Fibroblast of skin of right biceps (primary cell): ENCODE measurements around the gene SC5D.

Source experiments
- DNase-seq: peaks from one replicate; pipeline ENCODE4 v3.0.0-alpha.2; 2013

SC5D gene

GRCh38 chr11:121293288-121293594 lies 670 bp downstream of the SC5D start:
- DNase-seq: no peak

- DNase-seq: no peak
These were observed 2.9 kb downstream of the SC5D start for GRCh38 chr11:121295246-121296029.

- DNase-seq: no peak
These were observed 5.3 kb downstream of the SC5D start for GRCh38 chr11:121297872-121298271.

GRCh38 chr11:121298774-121299173 lies 6.2 kb downstream of the SC5D start:
- no peak for DNase-seq

GRCh38 chr11:121299417-121299816 lies 6.8 kb downstream of the SC5D start:
- no peak for DNase-seq

GRCh38 chr11:121300313-121300971 lies 7.9 kb downstream of the SC5D start:
- DNase-seq: no peak

- no peak for DNase-seq
These were observed 8.6 kb downstream of the SC5D start for GRCh38 chr11:121300972-121301699.

- no peak for DNase-seq
These were observed 12.2 kb downstream of the SC5D start for GRCh38 chr11:121304759-121305158.

GRCh38 chr11:121308816-121309215 lies 16.2 kb downstream of the SC5D start:
- DNase-seq: no peak

GRCh38 chr11:121309688-121310087 lies 17.1 kb downstream of the SC5D start:
- no peak for DNase-seq

GRCh38 chr11:121310908-121311307 lies 18.3 kb downstream of the SC5D start:
- no peak for DNase-seq

GRCh38 chr11:121311373-121311772 lies 18.8 kb downstream of the SC5D start:
- DNase-seq: no peak

GRCh38 chr11:121312483-121312882 lies 19.9 kb downstream of the SC5D start:
- no peak for DNase-seq

GRCh38 chr11:121318848-121319834 lies 26.6 kb downstream of the SC5D start:
- peak; percentile 53 for DNase-seq

GRCh38 chr11:121321614-121322243 lies 29.2 kb downstream of the SC5D start:
- DNase-seq: peak; percentile 36

GRCh38 chr11:121323046-121323607 lies 30.6 kb downstream of the SC5D start:
- no peak for DNase-seq

GRCh38 chr11:121326230-121326629 lies 33.7 kb downstream of the SC5D start:
- no peak for DNase-seq

- no peak for DNase-seq
These were observed 35.0 kb downstream of the SC5D start for GRCh38 chr11:121327553-121327952.

GRCh38 chr11:121328176-121328966 lies 35.8 kb downstream of the SC5D start:
- no peak for DNase-seq

GRCh38 chr11:121328967-121329679 lies 36.6 kb downstream of the SC5D start:
- no peak for DNase-seq
